ENCODE results near the gene CCDC57.
A peak's percentile ranks its signal among the peaks of the same experiment; 100 is the strongest.

CCDC57 gene

DNA sequence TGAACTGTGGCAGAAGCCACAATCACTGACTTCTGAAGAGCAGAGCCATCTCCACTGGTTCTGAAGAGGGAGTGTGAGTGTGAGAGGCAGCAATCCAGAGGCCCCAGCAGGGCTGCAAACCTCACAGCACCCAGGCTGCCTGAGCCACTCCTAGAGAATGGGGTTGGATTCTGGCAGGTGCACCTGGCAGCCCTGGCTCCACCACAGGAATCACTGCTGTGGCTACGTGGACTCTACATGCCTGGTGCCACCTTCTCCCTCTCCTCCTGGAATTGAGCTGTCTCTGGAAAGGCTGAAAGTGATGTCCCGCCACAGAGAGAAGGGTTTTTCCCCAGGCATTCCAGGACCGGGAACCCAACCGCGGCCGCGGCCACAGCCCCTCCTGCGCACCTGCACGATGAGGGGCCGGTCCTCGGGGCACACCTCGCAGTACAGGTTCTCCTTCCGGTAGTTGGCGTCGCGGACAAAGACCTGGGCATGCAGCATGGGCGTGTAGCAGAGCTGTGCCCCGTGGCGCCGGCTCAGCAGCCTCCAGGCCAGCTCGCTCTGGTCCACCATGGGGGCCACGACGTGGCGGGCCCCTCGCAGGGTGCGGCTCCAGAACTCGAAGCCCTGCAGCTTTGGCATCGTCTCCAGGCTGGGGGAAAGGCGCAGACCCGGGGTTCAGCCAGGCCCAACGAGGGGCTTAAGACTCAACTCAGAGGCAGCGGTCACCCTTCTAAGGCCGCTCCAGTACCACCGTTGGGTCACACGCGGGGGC, 148.0 kb downstream of the CCDC57 start:
- DNase-seq (ENCODE audit: low read depth) = no peak
- TF ChIP-seq, protein P1, sequence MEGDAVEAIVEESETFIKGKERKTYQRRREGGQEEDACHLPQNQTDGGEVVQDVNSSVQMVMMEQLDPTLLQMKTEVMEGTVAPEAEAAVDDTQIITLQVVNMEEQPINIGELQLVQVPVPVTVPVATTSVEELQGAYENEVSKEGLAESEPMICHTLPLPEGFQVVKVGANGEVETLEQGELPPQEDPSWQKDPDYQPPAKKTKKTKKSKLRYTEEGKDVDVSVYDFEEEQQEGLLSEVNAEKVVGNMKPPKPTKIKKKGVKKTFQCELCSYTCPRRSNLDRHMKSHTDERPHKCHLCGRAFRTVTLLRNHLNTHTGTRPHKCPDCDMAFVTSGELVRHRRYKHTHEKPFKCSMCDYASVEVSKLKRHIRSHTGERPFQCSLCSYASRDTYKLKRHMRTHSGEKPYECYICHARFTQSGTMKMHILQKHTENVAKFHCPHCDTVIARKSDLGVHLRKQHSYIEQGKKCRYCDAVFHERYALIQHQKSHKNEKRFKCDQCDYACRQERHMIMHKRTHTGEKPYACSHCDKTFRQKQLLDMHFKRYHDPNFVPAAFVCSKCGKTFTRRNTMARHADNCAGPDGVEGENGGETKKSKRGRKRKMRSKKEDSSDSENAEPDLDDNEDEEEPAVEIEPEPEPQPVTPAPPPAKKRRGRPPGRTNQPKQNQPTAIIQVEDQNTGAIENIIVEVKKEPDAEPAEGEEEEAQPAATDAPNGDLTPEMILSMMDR (conservative IDR thresholded peaks at IDR 0.05; ENCODE audit: low read length) = no peak
- H3K4me3 ChIP-seq (ENCODE audit: low read length) = peak overlapping the region; percentile 81

DNA sequence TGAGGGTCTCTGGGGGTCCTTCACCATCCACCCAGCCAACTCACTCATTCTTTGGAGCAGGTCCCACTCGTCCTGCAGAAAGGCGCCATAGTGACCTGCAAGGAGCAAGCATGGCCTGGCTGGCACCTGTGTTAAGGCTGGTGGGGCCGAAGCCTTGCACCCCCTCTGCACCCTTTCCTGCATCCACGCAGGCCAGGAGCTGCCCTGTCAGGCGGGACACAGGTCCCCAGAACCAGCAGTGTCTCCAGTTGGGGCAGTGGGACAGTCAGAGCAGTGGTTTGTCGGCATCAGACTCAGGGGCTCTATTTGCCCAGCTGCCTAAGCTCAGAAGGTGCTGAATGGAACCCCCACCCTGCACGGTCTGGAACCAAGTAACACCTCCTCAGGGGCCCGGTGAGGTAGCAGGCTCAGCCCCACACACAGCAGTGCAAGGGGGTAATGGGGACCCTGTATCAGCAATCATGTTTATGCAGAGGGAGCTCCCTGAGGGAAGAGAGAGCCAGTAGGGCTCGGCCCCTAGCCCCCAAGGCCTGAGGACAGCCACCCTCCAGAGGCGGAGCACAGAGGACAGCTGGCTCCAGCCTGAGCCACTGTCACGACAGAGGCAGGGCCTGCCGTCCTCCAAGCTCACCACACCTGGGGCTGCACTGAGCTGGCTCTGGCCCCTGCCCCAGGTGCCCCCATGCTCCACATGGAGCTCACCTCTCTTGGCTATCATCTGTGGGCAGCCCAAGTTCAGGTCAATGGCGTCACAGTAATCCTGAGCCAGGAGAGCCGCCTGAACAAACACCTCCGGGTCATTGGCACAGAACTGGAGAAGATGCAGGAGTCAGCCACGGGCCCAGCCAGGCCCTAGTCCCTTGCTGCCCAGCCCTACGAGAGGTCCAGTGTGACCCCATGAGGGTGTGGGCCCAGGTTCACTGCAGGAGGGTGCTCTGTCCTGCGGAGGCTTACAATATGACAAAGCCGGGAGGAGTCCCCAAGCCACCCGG, 148.9 kb downstream of the CCDC57 start:
- DNase-seq (ENCODE audit: low read depth) = no peak
- H3K4me3 ChIP-seq (ENCODE audit: low read length) = peak overlapping the region; percentile 81
- TF ChIP-seq, protein P1 (conservative IDR thresholded peaks at IDR 0.05; ENCODE audit: low read length) = no peak

DNA sequence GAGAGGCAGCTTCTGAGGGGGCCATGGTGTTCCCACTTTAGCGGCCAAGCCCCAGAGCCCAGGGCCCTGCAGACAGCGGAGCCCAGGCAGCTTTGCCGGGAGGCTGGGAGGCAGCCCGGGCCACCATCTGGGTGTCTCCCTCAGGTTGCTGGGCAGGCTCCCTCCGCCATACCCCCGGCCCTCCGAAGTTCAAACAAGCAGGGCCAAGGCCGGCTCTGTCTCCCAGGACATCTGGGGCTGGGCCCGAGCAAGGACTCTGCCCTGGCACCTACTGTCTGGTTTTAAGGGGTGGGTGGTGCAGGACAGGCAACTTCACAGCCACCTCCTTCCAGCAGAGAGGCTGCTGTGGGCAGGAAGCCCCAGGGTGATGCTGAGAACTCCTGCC, 149.7 kb downstream of the CCDC57 start:
- H3K4me3 ChIP-seq (ENCODE audit: low read length) = no peak overlapping the region
- TF ChIP-seq, protein P1 (conservative IDR thresholded peaks at IDR 0.05; ENCODE audit: low read length) = no peak
- DNase-seq (ENCODE audit: low read depth) = no peak

DNA sequence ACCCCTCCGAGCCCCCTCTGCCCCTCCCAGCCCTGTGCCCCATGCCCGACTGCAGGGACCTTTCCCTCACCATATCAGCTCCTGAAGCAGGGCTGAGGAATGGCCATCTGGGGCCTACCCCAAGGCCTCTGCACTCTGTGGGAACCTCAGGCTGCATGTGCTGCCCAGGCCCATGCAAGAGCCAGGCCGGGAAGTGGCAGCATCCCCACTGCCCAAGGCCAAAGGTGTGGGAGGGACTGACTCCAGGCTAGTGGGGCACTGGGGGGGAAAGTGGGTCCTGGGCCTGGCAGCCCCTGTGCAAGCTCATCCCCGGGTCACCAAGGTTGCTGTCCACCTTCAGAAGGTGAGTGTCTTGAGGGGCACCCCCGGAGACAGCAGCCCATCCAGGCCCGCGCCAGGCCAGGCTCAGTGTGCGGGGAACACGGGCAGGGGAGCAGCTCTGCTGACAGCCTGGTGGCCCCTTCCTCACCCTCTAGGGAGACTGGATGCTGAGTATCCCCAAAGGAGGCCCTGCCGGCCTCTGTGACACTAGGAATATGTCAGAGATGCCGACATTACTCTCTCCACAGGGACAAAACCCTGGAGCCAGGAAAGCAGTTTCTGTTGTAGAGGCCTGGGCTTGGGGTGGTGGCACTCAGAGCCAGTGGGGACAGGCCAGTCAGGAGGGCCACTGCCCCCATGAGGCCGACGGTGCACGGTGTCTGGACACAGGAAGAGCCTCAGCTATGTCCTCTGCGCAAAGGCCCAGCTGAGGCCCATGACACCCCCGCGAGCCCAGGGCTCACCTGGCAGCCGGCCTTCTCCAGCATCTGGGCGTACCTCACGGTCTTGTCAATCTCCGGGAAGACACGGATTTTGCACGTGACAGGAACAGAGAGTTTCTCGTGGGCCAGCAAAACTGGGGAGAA, 150.3 kb downstream of the CCDC57 start:
- no peak for DNase-seq (ENCODE audit: low read depth)
- TF ChIP-seq, protein P1 (conservative IDR thresholded peaks at IDR 0.05; ENCODE audit: low read length) = no peak
- H3K4me3 ChIP-seq (ENCODE audit: low read length) = no peak overlapping the region

DNA sequence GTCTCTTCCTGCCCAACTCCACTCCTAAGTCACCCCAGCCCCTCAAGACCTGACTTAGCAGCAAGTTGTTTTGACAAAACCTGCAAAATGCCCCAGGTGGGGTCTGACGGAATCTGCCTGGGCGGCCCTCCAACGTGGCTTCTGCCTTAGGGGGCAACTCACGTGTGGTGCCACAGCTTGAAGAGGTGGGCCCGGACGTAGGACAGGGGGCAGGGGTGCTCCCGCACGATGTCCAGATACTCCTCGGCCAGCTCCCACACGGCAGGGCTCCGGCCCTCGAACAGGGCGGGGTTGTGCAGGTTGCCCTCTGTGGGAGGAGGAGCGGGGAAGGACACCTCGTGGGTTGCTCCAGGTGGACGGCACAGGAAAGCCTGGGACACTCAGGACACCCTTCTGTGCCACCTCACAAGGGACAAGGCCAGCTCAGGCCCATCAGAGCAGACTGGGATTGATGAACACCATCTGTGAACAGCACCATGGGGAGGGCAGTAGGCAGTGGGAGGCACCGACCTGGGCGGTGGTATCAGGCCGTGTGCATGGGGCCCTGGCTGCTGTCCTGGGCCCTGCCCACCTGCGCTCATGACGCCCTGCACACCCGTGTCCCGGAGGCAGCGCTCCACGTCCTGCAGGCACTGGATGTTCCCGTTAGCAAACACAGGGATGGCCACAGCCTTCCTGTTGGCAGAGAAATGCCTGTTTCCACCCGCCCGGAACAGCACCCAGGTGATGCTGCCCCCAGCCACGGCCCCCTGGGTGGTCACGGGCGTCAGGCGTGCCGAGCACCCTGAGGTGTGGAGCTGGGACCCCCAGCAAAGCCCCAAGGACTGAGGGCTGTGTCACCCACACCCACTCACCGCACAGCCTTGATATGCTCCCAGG, 151.4 kb downstream of the CCDC57 start:
- no peak for DNase-seq (ENCODE audit: low read depth)
- TF ChIP-seq, protein P1 (conservative IDR thresholded peaks at IDR 0.05; ENCODE audit: low read length) = no peak
- no peak overlapping the region for H3K4me3 ChIP-seq (ENCODE audit: low read length)

DNA sequence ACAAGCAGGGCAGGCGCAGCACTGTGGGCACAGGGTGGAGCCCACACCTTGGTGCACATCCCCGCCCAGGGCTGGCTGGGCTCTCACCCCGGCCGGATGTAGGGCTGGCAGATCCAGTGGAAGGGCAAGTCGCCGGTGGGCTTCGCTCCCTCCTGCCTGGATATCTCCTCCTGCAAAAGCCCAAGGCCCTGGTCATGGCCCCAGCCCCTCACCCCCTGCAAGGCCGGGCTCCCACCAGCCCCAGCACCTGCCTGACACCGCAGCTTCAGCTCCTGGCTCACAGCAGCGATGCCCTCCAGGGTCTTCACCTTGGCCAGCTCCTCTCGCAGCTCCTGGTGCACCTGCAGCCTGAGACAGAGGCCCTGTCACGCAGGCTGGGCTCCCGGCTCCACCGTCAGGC, 152.0 kb downstream of the CCDC57 start:
- TF ChIP-seq, protein P1 (conservative IDR thresholded peaks at IDR 0.05; ENCODE audit: low read length) = no peak
- no peak overlapping the region for H3K4me3 ChIP-seq (ENCODE audit: low read length)
- DNase-seq (ENCODE audit: low read depth) = no peak
